HG02885 (cell line): ENCODE results near the gene FAM171A2.
"Not testable (repeated sequence)": the region's sequence is repeated elsewhere in the genome, so short reads cannot be mapped to it uniquely, and the experiment has no call there.

Experiments used
- ATAC-seq: cut with Tn5 transposase; IDR thresholded peaks from one replicate; pipeline ENCODE4 v1.9.1; 2021; ENCODE audit warnings: mild to moderate bottlenecking; ENCODE audit not compliant: unreplicated experiment, poor library complexity

FAM171A2 gene

DNA sequence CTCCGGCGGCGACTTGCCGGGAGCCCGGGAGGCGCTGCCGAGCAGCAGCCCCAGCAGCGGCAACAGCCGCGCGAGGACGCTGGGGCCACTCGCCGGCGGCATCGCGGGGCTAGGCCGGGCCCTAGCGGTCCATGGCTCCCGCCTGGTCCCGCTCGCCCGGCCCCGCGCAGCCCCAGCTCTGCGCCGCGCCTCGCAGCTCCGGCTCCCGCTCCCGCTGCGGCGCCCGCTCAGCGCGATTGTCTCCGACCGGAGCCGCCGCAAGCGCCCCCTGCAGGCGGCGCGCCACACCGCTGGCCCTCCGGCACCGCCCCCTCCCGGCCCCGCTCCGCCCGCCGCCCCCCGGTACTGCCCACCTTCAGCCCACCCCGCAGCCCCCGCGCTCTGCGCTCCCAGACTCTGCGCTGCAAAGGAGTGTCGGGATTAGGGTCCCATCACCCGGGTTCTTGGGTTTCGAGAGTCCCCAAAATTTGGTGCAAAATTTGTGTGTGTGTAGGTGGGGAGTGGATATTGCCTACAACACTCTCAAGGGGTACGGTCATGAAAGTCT is at the start of gene FAM171A2:
Gene FAM171A2, minus strand, starts transcription at position 241 of the 547 bp plus-strand sequence. Its CDS starts 139 bp downstream, at position 102.
- peak; percentile 63 for ATAC-seq

DNA sequence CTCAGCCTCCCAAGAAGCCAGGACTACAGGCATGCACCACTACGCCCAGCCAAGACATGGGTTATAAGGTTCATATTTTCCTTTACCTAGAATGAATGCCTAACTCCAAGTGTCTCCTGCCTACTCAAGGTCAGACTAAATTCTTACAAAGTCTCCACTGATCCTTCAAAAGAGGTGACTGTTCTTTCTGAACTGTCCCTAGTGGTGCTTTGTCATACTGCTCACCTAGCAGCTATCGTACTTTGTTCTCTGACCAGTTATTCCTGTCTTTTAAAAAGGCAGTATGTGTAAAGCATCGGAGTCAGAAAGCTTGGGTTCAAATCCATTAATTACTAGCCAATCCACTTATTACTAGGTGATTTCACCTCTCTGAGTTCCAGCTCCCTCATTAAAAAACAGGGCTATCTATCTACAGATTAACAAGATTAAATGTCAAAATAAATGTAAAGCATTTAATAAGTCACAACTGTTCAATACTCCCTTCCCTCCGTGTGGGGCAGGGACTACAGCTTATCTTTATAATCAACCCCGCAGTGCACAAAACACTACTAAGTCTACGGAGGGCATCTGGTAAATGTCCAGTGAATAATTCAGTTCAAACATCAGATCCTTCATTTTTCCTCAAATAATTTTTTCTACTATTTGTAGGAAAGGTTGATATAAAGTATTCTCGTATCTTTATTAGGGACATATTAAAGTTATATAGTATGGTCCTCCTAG is 45.8 kb upstream of the FAM171A2 start:
- ATAC-seq: no peak

DNA sequence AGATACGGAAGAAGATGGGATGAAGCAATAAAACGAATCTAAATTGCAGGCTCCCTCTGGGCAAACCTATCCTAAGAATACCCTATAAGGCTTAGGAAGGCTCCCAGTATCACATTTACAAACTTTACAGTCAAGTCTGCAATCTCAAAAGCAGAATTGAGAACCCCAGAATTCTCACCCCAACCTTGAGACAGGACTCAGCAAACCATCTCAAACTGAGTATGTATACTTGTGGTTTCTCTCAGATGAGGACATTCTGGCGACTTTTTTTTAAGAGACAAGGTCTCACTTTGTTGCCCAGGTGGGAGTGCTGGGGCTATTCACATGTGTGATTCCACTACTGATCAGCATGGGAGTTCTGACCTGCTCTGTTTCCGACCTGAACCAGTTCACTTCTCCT is 45.1 kb upstream of the FAM171A2 start:
- ATAC-seq: no peak

DNA sequence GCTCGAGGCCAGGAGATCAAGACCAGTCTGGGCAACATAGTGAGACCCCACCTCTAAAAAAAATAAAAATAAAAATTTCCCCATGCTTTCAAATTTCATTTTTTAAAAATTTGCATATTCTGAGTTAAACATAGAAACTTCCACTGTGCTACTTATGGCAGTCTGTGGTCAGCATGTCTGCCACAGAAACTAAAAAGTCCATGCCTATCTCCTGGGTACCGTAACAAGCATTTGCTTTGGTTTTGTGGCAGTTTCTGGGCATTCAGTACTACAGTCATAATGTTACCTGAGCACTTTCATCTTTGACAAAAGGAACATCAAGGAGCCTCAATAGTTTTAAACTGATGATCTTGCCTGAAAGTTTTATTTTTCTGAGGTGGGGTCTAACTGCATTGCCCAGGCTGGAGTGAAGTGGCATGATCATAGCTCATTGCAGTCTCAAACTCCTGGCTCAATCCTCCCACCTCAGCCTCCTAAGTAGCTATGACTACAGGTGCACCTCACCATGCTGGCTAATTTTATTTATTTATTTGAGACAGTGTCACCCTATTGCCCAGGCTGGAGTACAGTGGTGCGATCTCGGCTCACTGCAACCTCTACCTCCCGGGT is 39.0 kb upstream of the FAM171A2 start:
- no peak for ATAC-seq

DNA sequence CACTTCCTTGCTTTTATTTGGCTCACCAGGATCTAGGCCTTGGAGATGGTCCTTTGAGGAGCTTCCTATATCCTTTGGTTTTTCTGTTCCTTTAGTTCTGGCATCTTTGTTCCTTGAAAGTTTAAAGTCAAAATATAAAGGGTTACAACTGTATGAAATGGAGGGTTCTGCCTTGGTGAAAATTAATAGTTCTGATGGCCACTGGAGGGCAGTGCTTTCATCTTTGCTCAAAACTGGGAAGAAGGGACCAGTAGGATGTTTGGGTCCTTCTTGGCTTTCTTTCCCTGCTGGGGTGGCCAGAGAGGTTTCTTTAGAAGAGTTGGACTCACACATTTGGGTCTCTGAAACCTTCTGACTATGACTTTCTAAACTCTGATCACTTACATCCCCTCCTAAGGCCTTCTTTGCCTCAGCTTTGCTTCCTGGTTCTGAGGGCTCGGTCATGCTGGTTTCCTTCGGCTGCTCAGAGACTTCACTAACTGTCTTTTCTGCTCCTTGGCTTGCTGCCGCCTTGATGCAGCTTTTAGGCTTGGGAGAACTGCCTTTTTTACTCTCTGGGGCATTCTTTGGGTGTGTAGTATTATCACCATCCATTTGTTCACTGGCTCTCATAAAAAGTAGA is 36.7 kb upstream of the FAM171A2 start:
- ATAC-seq: no peak

DNA sequence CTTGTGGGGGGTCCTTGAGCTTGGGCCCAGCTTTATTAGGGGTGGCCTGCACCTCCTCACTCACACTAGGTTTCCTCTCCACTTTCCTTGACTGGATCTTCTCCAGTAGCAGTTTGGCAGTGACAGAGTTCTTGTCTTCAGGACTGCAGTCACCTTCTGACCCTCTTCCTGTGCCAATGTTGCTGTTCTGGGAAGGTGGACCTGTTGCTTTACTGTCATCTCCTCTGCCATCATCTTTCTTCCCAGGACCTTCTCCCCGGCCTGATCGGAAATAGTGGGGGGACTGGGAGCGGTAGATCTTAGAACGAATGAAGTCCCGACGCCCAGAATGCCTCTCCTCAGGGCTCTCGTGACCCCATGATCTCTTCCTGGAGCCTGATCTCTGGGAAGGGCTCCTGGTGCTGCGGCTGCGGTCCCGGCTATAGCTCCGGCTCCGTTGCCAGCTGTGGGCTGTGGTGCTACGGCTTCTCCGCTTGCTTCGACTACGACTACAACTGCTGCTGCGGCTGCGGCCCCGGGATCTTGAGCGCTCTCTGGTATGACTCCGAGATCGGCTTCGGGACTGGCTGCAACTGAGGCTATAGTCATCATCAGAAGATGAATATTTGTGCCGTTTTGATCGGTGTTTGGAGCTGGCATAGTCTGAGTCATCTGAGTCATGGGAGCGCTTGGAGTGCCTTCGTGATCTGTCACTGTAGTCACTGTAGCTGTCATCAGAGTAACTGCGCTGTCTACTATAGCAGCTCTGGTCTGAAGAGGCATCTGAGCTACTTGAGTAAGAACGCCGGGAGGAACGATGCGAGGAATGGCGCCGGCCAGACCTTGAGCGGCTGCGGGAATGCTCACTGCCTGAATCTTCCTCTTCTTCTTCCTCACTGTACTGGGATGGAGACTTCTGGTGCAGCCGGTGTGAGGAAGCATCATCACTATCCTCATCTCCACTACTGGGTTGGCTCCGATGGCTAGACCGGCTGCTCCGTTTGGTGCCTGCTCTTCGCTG is 35.3 kb upstream of the FAM171A2 start:
- ATAC-seq: no peak

DNA sequence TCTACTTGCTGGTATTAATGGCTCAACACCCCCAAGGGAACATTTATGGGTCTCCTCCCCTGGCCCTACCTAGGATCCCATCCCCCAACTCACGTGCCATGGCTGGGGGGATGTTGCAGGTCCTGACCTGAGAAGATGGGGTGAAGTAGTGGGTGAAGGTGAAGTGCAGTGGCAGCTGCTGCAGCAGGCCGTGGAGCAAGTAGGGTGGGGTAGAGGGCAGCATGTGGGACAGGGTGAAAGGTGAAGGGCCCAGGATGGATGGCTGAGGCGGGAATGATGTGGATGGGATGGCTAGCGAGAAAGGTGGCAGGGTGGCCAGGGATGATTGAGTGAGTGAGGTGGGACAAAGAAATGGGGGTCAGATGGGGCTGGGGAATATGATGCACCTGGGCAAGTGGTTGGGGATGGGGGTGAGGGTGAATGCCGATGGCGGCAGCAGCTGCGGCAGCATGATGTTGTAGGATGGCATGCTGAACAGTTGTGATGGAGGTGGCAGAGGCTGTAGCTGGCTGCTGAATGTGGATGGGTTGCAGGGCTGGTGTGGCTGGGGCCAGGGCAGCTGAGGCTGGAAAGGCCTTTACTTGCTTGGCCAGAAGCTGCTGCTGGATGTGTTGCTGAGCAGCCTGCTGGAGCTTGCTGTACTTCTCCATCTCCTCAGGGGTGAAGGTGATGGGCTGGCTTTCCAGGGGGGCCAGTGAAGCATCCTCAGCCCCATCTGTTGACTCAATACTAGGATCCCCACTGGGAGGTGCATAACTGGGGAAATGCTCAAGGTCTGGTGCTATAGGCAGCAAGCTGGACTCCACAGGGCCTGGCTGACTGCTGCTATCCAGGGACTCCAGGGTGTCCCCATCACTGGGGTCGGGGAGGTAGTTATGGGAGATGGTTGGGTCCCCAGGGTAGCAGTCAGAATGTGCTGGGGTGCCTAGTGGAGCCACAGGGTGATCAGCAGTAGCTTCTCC is 34.1 kb upstream of the FAM171A2 start:
- ATAC-seq: no peak

DNA sequence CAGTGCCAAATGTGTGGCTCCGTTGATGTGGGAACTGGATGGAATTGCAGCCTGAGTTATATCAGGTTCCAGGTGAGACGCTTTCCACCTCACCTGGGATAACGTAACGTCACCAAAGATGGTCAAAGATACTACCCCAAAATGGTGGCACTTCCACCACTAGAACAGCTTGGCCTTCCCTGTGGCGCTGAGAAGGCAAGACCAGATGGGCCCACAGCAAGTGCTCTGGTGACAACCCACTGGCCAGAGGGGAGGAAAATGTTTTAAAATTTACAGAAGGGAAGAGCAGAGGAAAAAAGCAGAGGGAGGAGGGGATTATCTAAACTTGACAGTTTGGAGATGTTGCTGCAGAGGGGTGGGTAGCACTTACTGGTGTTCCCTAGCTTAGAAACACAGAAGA is 33.3 kb upstream of the FAM171A2 start:
- ATAC-seq: no peak

DNA sequence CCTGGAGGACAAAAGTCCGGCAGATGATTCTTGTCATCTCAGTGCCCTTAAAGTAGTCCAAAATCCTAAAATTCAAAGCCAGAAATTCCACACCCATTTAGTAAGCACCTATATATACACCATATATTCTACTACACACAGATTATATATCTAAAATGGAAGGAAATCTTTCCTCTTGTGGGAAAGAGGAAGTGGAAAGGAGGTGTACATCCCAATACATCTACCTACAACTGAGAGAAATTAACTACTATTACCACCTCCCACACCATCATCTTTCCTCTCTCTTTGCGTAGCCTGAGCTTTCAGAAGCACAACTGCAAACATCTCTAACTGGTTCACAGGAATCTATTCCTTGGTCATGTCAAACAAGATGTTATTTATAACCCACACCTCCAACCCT is 31.2 kb upstream of the FAM171A2 start:
- no peak for ATAC-seq

DNA sequence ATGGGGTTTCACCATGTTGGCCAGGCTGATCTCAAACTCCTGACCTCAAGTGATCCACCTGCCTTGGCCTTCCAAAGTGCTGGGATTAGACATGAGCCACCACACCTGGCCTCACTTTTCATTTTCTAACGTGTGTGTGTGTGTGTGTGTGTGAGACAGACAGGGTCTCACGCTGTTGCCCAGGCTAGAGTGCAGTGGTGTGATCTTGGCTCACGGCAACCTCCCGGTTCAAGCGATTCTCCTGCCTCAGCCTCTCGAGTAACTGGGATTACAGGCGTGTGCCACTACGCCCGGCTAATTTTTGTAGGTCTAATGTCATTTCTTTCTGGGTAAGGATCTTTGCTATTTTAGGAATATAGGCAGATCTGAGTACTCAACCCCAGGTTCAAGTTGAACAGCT is 30.5 kb upstream of the FAM171A2 start:
- not testable (repeated sequence) for ATAC-seq

DNA sequence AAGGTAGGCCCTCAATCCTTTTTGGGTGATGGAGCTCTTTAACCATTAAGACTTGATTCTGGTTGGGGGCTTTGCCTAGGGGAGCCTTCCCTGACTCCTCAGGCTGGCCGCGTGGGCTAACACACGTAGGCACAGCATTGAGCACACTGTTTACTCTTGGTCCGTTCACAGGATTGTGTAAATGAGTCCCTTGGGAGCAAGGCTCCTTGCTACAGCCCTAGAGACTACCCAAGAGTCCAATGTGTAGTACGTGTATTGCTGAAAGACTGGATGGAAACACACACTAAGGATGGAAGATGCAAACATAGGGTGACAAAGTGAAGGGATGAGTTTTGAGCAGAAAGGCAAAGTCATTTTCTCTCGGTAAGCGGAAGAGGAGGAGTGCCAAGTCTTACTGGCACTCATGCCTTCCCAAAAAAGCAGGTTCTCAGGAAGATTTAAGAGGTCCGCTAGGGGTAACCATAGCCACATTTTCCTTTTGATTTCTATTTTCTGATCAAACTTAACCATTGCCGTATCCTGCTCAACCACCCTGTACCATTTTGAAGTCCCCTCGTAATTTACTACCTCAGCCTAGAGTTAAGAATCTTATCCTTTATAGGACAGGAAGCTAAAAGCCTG is 26.7 kb upstream of the FAM171A2 start:
- ATAC-seq: no peak

DNA sequence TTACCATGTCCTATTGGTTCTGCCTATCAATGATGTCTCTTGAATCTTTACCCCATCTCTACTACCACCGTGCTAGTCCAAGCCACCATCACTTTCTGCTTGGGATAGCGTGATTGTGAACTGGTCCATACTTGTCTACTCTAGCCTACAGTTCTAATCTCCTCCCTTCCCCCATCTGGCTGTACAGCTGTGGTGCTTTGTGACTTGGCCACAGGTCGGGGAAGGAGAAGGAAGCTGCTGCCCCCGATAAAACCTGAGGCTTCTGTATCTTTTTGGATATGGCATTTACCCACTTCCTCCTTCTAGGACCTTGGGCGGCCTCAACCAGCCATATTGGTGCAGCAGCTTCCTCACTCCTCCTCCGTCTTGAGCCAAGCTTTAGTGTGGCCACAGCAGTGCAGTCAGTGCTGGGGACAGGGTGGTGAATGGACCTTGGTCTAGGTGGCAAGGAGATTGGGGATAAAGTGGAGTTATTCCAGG is 26.1 kb upstream of the FAM171A2 start:
- no peak for ATAC-seq

DNA sequence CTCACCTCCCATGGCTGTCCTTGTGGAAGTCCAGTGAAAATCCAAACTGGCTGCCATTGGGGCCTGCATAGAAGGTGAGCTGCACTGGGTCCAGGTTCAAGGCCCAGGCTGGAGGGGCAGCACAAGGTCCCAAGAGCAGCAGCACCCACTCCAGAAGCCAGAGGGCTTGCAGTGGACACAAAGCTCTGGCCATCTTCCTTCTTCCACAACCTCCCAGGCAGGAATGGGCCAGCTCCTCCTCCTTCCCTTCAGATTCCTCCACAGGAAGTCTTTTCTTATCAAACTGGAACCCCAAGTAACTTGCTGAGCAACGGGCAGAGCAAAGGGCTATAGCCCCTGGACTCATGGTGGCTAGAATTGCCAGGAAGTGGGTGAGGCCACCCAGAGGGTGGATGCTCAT is 25.6 kb upstream of the FAM171A2 start, which contains the start of gene ITGA2B:
Gene ITGA2B, minus strand, starts transcription at position 369 of the 400 bp plus-strand sequence. Its CDS starts 176 bp downstream, at position 193.
- no peak for ATAC-seq

DNA sequence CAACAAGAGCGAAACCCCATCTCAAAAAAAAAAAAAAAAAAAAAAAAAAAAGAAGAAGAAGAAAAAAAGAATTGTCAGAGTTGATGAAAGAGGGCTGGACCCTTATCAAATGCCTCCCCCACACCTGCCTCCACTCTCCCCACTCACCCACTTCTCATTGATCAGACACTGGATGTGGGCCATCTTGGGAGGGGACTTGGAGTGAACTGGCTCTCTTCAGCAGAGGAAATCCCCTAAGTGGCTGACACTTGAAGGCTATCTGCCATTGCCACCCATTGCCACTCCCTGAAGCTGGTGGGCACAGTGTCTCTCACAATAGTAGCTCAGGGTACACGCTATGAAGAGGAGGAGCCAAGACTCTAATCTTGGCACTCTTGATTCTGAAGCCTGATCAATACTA is 24.2 kb upstream of the FAM171A2 start:
- ATAC-seq: no peak

DNA sequence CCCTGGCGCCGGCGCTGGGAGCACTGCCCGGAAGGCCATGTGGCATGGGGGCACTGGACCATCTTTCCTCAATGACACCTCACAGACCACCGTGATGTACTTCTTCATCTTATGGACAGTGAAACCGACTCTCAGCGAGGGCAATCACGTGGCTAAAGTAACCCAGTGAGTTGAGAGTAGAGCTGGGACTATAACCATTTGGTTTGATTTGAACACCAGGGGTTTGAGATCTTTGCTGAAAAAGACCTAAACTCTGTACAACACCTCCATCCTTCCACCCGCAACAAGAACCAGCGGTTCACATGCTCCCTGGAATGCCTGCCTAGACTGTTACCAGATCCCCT is 22.5 kb upstream of the FAM171A2 start:
- no peak for ATAC-seq

DNA sequence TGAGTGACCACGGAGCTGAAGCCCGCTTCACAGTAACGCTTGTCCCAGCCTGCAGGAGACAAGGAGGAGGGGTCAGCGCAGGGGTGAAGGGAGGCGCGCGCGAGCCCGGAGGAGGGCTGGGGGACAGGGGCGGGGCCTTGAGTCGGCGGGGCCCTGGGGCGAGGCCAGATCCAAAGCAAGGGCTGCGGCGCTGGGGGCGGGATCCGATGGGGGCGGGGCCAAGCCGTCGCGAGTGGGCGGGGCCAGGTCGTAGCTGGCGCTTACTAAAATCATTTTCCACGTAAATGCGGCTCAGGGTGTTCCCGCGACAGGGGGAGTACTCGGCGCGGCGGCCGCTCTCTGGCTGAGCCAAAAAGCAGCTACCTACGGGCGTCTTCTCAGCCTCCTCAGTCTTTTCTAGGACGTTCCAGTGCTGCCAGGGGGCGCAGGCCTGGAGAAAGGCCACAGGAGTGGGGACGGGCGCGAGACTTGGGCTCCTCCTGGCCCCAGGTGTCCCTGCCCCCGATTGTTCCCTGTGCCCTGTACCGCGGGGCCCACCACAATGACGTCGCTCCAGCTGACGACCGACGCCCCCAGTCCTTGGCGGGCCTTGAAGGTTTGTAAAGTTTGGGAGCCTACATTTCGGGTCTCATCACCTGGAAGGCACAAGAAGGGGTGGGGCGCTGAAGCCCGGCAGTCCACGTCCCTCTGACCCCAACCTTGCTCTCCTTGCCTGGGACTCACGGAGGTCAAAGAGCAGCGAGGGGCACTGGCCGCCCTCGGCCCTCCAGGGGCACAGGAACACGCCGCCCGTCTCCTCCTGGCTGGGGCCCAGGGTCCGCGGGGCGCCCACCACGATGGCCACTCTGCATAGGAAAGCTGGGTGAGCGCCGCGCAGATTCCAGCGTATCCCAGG is 21.9 kb upstream of the FAM171A2 start:
- ATAC-seq: no peak

DNA sequence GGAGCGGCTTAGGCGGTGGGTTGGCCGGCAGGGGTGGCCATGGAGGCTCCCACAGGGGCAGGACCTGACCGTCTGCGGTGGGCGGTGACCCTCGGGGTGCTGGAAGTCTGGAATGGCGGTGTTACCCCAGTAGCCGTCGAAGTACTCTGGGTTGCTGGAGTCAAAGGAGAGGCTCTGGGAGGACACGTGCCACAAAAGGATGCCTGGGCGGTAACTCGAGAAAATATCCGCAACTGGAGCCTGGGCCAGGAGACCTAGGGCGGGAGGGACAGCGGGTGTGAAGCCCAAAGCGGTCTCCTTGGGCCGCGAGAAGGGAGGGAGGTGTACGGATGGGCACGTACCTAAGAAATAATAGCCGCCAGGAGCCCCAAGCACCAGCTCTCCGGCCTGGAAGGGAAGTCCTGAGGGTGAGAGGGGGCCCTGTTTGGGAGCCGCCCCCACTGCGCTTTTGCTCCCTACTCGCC is 21.2 kb upstream of the FAM171A2 start:
- no peak for ATAC-seq
